DMS 273 (cell line): ENCODE measurements around the gene PRKCE.

Source experiments
- DNase-seq: peaks from one replicate; lab custom pipeline; 2025; ENCODE audit not compliant: unreplicated experiment; lab: John Stamatoyannopoulos, UW

Gene PRKCE

DNA sequence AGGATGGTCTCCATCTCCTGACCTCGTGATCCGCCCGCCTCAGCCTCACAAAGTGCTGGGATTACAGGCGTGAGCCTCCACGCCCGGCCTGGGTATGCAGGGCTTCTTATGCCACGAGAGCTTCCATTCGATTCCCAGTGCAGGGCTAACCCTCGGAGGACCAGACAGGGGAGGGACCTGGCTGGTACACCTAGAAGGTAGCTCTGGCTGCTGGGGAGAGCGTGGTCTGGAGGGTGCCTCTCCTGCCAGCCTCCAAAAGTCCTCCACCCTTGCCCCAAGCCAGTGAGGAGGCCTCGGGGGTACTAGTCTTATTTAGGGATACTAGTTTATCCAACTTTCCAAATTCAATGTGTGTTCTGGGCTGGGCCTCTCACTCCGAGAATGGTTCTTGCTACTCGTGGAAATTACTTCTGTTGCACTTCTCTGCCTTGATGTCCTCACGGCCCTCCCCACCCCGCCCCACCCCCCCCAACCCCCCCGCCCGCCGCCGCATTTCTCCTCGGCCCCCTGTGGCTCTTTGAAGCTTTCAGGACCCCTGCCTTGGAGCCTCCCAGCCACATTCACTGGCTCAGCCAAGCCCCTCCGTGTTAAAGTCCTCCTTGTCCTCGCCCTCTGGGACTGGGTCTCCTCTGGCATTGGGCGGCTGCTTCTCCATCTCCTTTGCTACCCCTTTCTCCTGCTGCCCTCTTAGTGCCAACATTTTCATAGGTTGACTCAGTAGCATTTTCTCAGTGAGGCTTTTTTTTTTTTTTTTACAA is 502.7 kb downstream of the PRKCE start:
- DNase-seq, result no peak

- no peak for DNase-seq
These were observed 505.8 kb downstream of the PRKCE start for GRCh38 chr2:46157072-46157965.

GRCh38 chr2:46157966-46158310 is 506.5 kb downstream of the PRKCE start:
- DNase-seq, result no peak

GRCh38 chr2:46158661-46159060 is 507.2 kb downstream of the PRKCE start:
- DNase-seq, result no peak

DNA sequence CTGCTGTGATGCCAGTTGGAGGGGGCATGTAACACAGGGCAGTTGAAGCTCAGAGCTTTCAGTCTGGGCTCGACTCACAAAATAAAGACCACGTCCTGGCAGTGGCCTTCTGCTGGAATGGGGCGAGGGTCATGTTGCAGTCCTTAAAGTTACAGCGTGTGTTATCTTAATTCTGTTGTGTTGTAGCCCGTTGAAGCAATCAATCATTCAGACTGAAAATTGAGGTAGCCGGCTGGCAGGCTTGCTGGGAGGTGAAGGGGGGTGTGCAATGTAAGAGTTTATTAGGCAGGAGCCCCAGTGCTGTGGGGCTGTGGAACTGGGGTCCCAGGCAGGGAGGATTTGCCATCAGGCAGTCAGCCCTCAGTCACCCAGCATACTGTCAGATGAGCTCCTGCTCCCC is 508.9 kb downstream of the PRKCE start:
- no peak for DNase-seq

GRCh38 chr2:46161315-46161714 is 509.8 kb downstream of the PRKCE start:
- DNase-seq, result no peak

DNA sequence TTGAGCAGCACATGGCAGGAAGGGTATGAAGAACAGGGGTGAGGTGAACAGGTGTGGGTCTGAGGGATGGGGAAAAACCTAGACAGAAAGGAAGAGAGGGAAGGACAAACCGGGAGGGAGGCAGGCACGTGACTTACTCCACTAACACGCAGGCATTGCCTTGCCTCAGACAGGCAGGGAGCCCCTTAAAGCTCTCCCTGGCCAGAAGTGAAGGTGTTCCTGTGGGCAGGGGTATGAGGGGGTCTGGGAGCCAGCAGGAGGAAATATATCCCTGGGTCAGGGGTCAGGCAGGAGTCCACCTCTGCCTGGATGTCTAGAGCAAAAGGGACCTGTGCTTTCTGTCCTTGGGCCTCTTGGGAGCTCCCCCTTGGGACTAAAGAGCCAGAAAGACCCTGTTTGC is 510.4 kb downstream of the PRKCE start:
- no peak for DNase-seq

GRCh38 chr2:46162329-46163097 is 511.0 kb downstream of the PRKCE start:
- DNase-seq, result no peak

DNA sequence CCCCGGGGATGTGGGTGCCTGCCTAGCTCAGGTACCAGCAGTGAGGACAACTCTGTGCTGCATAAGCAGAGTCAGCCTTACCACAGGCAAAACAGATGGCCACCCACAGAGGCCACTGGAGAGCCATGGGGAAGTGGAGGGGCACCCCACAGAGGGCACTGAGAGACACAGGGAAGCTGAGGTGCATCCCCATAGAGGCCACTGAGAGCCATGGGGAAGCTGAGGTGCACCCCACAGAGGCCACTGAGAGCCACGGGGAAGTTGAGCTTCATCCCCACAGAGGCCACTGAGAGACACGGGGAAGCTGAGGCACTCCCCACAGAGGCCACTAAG is 511.6 kb downstream of the PRKCE start:
- no peak for DNase-seq

DNA sequence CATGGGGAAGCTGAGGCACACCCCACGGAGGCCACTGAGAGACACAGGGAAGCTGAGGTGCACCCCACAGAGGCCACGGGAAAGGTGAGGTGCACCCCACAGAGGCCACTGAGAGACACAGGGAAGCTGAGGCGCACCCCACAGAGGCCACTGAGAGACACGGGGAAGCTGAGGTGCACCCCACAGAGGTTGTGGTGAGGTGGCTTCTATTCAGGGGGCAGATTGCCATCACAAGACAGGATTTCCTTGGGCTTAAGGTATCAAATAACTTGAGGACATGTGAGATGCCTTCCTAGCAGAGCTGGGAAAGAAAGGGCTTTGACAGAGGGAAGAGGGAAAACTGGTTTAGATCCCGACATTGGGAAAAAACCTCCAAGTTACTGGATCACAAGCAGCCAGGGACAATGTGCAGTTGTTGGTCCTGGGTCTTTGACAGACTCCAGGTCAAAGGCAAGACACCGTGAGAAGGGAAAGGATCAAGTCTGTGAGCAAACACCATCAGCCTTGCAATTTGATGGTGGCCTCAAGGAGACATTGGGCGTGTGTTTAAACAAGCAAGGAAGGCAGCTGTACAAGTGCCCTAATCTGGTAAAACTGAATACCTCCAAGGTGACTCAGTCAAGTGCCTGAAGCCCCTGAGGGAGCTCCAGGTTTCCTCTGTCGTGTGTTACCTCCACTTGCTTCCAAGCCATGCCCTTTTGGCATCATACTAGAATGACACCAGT is 512.5 kb downstream of the PRKCE start:
- DNase-seq, result no peak

GRCh38 chr2:46164529-46165301 is 513.2 kb downstream of the PRKCE start:
- peak; percentile 22 for DNase-seq

DNA sequence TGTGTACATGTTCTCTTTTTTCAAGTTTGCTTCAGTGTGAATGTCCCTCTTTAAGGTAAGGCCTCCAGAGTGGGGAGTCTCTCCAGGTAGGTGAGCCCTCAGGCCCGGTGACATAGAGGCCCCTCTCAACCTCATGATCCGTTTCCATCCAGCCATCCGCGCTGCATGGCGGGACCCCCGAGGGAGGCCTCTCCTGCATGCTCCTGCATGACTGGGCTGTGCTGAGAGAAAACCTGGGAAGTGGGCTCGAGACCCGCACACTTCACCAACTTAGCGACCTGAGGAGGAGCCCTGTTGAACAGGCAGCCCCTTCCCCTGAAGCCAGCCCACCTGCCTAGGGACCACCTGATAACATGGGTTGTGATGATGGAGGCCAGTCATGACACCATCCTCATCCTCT is 514.4 kb downstream of the PRKCE start:
- DNase-seq, result no peak

DNA sequence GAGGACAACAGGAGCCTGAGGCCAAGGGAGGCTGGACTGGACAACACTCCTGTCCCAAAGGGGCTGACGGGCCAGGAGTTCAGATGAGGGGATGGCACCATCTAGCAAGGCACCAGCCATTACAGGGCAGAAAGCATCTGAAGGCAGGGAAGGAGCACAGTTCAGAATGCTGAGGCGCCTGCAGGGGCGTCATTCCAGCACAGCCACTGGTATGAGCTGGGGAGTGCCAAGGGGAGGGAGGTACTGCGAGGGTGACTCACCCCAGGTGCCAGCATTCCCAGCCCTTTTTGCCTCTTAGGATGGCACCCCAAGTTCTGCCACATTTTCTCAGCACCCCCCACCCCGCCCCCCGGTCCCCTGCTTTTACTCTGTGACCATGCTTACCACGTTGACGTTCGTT is 515.9 kb downstream of the PRKCE start:
- no peak for DNase-seq

DNA sequence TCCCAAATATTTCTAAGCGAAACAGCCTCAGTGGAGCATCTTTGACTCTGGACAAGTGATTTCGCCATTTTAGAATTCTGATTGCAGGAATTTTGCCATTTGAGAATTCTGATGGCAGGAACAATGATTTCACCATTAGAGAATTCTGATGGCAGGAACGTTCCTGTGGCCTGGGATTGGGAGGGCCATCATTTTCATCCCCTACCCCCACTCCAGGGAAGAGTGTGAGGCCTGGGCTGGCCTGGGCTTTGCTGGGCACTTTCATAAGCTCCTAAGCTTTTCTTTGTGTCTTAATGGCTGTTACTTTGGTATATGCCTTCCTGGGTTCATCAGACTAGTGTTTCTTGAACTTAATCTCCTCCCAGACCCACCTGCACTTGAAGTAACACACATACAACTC is 516.4 kb downstream of the PRKCE start:
- DNase-seq, result no peak

- no peak for DNase-seq
These were observed 518.0 kb downstream of the PRKCE start for GRCh38 chr2:46169467-46169866.

DNA sequence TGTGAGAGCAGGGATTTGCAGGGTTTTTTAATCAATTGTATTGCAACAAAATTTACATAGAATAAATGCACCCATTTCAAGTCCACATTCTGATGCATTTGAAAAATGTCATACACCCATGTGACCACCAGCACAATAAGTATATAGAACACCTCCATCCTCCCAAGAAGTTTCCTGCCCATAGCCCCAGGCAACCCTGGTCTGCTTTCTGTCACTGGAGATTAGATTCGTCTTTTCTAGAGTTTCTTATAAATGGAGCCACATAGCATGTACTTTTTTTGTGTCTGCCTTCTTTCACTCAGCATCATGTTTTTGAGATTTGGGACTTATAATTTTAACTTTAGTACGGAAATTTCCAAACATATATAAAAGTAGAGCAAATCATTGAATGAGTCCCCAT is 518.6 kb downstream of the PRKCE start:
- DNase-seq, result no peak

DNA sequence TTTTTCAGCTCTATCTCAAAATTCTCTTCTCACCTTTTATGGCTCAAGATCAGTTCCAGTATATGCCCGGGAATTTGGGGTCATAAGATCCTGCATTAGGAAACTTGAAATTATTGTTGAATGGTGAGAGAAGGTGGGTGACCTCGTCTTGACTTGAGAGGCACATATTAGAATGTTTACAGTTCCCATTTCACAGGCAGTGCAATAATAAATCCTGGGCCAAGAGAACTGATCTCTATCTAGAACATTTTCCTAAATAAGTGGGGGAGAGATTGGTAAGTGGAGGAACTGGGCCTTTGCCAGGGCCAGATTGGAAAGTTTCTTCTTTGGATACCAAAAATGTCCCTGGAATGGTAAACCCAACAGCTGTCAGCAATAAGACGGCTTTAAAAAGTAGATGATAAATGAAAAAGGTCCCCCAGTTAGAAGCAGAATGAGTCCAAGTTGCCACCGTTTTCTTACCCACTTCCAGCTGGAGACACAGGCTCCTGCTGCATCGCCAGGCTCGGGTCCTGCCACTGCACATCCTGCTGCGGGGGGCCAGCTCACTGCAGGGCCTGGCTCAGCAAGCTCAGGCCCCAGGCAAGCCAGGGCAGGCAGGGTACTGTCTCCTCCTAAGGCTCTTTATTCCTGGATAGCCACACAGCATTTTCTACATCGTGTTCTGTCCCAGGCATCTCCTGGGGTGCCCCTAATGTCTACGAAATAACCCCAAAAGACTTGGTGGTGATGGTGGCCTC is 519.3 kb downstream of the PRKCE start:
- peak; percentile 76 for DNase-seq

DNA sequence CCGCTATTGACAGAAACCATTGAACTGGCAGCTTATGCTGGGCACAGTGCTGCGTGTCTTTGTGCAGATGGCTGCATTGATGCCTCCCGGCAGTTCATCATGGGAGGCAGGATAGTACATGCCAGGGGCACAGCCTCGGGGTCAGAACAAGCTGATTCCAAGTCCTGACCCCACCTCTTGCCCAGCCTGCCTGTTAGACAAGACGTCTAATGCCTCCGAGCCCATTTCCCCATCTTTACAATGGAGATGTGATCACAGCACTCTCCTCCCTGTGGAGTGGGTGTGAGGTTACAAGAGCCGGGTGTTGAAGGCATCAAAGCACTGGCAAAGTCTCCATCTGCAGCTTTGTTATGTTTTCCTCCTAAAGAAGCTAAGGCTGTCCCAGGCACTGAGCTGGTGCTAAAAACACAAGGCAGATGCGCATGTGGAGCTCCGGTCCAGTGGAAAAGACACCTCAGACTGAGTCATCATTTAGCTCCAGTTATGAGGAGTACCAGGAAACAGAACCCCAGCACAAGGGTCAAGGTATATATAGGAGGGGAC is 520.0 kb downstream of the PRKCE start:
- DNase-seq, result peak; percentile 81

- DNase-seq, result peak; percentile 43
These were observed 520.6 kb downstream of the PRKCE start for GRCh38 chr2:46171996-46172546.
